Upper lobe of left lung (tissue), 6 donors: Measurements from ENCODE around the gene MAGED1. TPM values are rescaled to one million over a fixed set of nuclear protein-coding genes. Genes with fewer than 3 reads are reported as not detected.

Experiments used
- ATAC-seq, 2 donors: fragments of 200-7000 bp; cut with Tn5 transposase; one replicate each; pipeline ENCODE4 v1.9.1; 2022; ENCODE audit warnings: mild to moderate bottlenecking in 2 of 2, moderate library complexity in 2 of 2; ENCODE audit not compliant: low FRiP score in 2 of 2
- DNase-seq, 2 donors: peaks; one replicate each; pipeline ENCODE4 v3.0.0-alpha.2; 2019 to 2020
- H3K27ac ChIP-seq, 4 donors: fragments of 200-600 bp; sonication (generic); one replicate each; pipeline ENCODE4 v1.5.1; 2016 to 2019
- H3K27me3 ChIP-seq, 4 donors: fragments of 200-600 bp; sonication (generic); one replicate each; pipeline ENCODE4 v1.5.1; 2017 to 2019
- H3K36me3 ChIP-seq, 4 donors: fragments of 200-600 bp; sonication (generic); one replicate each; pipeline ENCODE4 v1.5.1; 2016 to 2019
- H3K4me1 ChIP-seq, 4 donors: fragments of 200-600 bp; sonication (generic); one replicate each; pipeline ENCODE4 v1.5.1; 2018 to 2019
- H3K4me3 ChIP-seq, 4 donors: fragments of 200-600 bp; sonication (generic); one replicate each; pipeline ENCODE4 v1.5.1; 2017 to 2019; ENCODE audit warnings: mild to moderate bottlenecking in 2 of 4, moderate library complexity in 1 of 4
- H3K9me3 ChIP-seq, 4 donors: fragments of 200-600 bp; sonication (generic); one replicate each; pipeline ENCODE4 v1.5.1; 2018 to 2019
- EP300 ChIP-seq, 4 donors: sonication (generic); formaldehyde crosslinking; IDR thresholded peaks; one replicate each; pipeline ENCODE4 v1.5.1; 2017; ENCODE audit warnings: antibody characterized with exemption in 4 of 4, control low read depth in 2 of 4
- POLR2A ChIP-seq, 4 donors: fragments of 450-650 bp; IDR thresholded peaks; one replicate each; pipeline ENCODE4 v1.5.1; 2016 to 2017; ENCODE audit warnings: antibody characterized with exemption in 4 of 4, mild to moderate bottlenecking in 2 of 4
- POLR2AphosphoS5 ChIP-seq, 2 donors: sonication (generic); formaldehyde crosslinking; IDR thresholded peaks; one replicate each; pipeline ENCODE4 v1.5.1; 2017; ENCODE audit warnings: antibody characterized with exemption in 2 of 2
- WGBS, 2 donors: methylation state at CpG; one replicate each; pipeline ENCODE4 v1.1.5; 2017 to 2018; 5-methylcytosine and 5-hydroxymethylcytosine counted together
- total RNA-seq, 6 donors: library from RNA; depleted of rRNA in 4 of 6; stranded (reverse); fragments of >200 nt in 4 of 6; gene quantifications; one replicate each; pipeline versions ENCODE4 v1.1.0 to v1.2.1, GENCODE V29; 2016 to 2021
- TF ChIP-seq, protein P1 (sequence below), 6 experiments: fragments of 450-650 bp in 4 of 6; fragments of 200-600 bp in 2 of 6; sonication (generic) in 2 of 6; IDR thresholded peaks; one replicate each; pipeline ENCODE4 v1.5.1; 2016 to 2019; ENCODE audit warnings: antibody characterized with exemption in 6 of 6
- donor health status: DM: no; HTN: no; CAD: no; lungs with moderate emphysema.
- donor health status: DM: no; HTN: yes; CAD: no; lungs with severe emphysema.

MAGED1 gene
- total RNA-seq, 6 donors from 2014 or later = 25.1 to 72.8 (median 65.7) TPM

DNA sequence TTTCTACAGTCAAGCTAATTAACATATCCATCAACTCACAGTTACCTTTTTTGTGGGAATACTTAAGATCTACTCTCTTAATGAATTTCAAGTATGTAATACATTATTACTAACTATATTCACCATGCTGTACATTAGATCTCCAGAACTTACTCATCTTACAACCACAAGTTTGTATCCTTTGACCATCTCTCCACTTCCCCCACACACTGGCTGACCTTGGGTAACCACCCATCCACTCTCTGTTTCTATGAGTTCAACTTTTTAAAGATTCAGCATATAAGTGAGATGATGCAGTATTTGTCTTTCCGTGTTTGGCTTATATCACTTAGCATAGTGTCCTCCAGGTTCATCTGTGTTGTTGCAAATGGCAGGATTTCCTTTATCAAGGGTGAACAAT is 30.5 kb upstream of the MAGED1 start:
- DNase-seq (no peak), ATAC-seq (no peak)
- Histone ChIP-seq H3K4me3 (no peak overlapping the region), H3K36me3 (no peaks in the 10 kb centered on the region), H3K9me3 (peaks cover 0 to 5% (median 0%) of the 10 kb centered on the region in 4 donors), H3K27ac (no peak overlapping the region), H3K4me1 (no peaks in the 10 kb centered on the region), H3K27me3 (no peaks in the 10 kb centered on the region)
- TF ChIP-seq POLR2A (IDR thresholded peaks at IDR 0.05) (no peak), EP300 (IDR thresholded peaks at IDR 0.05) (no peak), POLR2AphosphoS5 (IDR thresholded peaks at IDR 0.05) (no peak)
- TF ChIP-seq, protein P1, sequence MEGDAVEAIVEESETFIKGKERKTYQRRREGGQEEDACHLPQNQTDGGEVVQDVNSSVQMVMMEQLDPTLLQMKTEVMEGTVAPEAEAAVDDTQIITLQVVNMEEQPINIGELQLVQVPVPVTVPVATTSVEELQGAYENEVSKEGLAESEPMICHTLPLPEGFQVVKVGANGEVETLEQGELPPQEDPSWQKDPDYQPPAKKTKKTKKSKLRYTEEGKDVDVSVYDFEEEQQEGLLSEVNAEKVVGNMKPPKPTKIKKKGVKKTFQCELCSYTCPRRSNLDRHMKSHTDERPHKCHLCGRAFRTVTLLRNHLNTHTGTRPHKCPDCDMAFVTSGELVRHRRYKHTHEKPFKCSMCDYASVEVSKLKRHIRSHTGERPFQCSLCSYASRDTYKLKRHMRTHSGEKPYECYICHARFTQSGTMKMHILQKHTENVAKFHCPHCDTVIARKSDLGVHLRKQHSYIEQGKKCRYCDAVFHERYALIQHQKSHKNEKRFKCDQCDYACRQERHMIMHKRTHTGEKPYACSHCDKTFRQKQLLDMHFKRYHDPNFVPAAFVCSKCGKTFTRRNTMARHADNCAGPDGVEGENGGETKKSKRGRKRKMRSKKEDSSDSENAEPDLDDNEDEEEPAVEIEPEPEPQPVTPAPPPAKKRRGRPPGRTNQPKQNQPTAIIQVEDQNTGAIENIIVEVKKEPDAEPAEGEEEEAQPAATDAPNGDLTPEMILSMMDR (IDR thresholded peaks at IDR 0.05) = no peak
- 90% methylated on average over 1 of the region's 1 CpG for WGBS, 2 donors

DNA sequence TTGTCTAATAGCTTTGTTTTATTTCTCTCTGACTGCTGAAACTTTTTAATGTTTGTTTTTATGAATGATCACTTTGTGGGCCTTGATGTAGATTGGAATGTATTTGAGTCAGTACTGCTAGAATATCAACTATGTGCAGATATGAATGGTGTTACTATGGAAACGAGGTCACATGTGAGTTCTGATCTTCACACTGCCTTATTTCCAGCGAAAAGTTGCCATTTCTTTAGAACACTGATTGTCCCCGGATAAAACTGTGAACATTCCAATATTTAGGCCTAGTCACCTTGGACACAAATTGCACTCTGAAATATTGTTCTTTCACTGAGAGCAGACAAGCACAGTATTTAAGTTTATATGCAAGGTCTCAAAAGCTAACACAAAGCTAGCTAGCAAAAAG is 27.2 kb upstream of the MAGED1 start:
- H3K4me1 ChIP-seq = no peaks in the 10 kb centered on the region
- no peaks in the 10 kb centered on the region for H3K36me3 ChIP-seq
- 74 to 90% methylated on average over 3 of the region's 3 CpGs for WGBS, 2 donors
- TF ChIP-seq, protein P1 (IDR thresholded peaks at IDR 0.05) = no peak
- H3K27me3 ChIP-seq = no peaks in the 10 kb centered on the region
- no peak for DNase-seq
- no peaks in the 10 kb centered on the region for H3K9me3 ChIP-seq
- no peak for ATAC-seq
- no peak overlapping the region for H3K4me3 ChIP-seq
- no peak overlapping the region for H3K27ac ChIP-seq

DNA sequence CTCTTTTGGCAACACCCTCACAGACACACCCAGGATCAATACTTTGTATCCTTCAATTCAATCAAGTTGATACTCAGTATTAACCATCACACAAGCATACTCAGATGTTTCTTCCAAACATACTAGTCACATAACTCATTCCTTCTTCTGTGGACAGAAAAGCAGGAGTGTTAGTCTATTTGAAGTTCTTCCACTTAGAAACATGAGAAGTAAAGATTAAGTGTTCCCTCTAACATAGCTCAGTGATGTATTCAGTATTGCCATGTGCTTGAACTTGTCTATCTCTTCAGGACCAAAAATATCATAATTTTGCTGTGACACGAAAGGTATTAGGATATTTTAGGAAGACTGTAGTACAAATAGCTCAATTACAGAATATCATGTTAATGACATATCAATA is 25.8 kb upstream of the MAGED1 start:
- Histone ChIP-seq H3K4me3 (no peak overlapping the region), H3K9me3 (no peaks in the 10 kb centered on the region), H3K27ac (no peak overlapping the region), H3K4me1 (no peaks in the 10 kb centered on the region), H3K27me3 (no peaks in the 10 kb centered on the region), H3K36me3 (no peaks in the 10 kb centered on the region)
- no peak for TF ChIP-seq POLR2A (IDR thresholded peaks at IDR 0.05)
- TF ChIP-seq, protein P1 (IDR thresholded peaks at IDR 0.05) = no peak
- DNase-seq = no peak
- 60 to 83% methylated on average over 1 of the region's 1 CpG for WGBS, 2 donors
- ATAC-seq = no peak

DNA sequence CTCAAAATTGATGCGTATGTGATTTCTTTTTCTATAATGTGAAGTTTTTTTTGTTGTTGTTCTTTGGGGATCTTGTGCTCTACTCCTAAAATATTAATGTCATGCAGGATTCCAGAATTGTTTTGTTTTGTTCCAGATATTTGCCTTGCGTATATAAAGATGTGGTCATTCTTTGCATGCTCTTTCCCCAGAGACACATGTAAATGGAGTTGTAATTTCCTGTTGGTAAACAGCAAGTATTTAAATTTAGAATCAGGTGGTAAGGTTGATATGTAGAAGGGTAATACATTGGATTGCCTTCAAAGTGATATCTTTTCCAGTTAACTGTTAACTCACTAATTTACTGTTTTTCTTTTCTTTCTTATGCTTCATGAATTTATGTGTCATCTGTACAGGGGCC is 23.1 kb upstream of the MAGED1 start:
- no peak for DNase-seq
- 86 to 87% methylated on average over 2 of the region's 2 CpGs for WGBS, 2 donors
- no peak for TF ChIP-seq POLR2A (IDR thresholded peaks at IDR 0.05)
- TF ChIP-seq, protein P1 (IDR thresholded peaks at IDR 0.05) = no peak
- ATAC-seq = no peak
- H3K36me3 ChIP-seq = no peaks in the 10 kb centered on the region
- no peak overlapping the region for H3K27ac ChIP-seq
- no peaks in the 10 kb centered on the region for H3K27me3 ChIP-seq
- H3K4me3 ChIP-seq = no peak overlapping the region
- no peaks in the 10 kb centered on the region for H3K9me3 ChIP-seq
- H3K4me1 ChIP-seq = no peaks in the 10 kb centered on the region

DNA sequence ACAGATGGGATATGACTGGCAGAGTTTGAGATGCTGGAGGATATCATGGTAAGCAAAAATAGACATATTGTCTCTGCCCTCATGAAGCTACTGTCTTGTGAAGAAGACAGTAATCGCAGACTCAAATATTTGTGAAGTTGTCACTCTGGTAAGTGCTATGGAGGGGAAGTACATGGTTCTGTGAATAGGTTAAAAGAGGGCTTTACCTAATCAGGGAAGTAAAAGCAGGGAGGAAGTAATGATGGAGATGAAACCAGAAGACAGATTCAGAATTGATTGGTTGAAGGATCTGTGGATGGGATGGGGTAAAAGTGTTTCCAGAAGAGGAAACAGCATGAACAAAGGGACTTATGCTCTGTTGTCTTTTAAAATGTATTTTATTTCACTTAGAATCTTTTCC is 19.3 kb upstream of the MAGED1 start:
- Histone ChIP-seq H3K9me3 (no peaks in the 10 kb centered on the region), H3K27me3 (no peaks in the 10 kb centered on the region), H3K4me1 (no peaks in the 10 kb centered on the region), H3K27ac (no peak overlapping the region), H3K36me3 (no peaks in the 10 kb centered on the region), H3K4me3 (no peak overlapping the region)
- 85 to 100% methylated on average over 1 of the region's 1 CpG for WGBS, 2 donors
- no peak for ATAC-seq
- TF ChIP-seq, protein P1 (IDR thresholded peaks at IDR 0.05) = no peak
- no peak for TF ChIP-seq EP300 (IDR thresholded peaks at IDR 0.05)
- TF ChIP-seq POLR2A (IDR thresholded peaks at IDR 0.05) = no peak
- no peak for TF ChIP-seq POLR2AphosphoS5 (IDR thresholded peaks at IDR 0.05)
- DNase-seq = no peak
